AG08396 (cell line): ENCODE data around the gene TBX21.

Source experiments
- DNase-seq: peaks from one replicate; pipeline ENCODE4 v3.0.0; 2012; ENCODE audit warnings: low spot score, mixed read lengths

Gene TBX21

GRCh38 chr17:47713980-47714700 is 18.9 kb upstream of the TBX21 start:
- DNase-seq, result no peak

- DNase-seq, result no peak
Observed at GRCh38 chr17:47714773-47715396, 18.2 kb upstream of the TBX21 start.

- no peak for DNase-seq
Observed at GRCh38 chr17:47715669-47716325, 17.2 kb upstream of the TBX21 start.

DNA sequence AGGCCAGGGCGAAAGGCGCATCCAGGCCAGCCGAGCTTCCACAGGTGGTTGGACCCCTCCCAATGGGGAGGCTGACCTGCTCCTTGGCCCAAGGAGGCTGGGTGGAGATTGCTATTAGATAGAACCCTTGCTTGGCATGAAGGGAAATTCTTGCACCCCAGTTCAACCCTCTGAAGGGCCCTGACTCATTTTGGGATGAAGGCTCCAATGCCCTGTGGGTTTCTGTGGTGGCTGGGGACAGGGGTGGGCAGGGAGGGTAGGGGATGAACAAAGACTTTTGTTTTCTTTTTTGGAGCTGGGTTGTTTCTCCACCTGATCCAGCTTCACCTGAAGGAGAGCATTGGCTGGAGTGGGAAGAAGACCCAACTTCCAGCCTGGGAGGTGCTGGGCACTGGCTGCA is 16.7 kb upstream of the TBX21 start:
- DNase-seq, result no peak

GRCh38 chr17:47717261-47717697 is 15.8 kb upstream of the TBX21 start:
- DNase-seq, result no peak

GRCh38 chr17:47717979-47718621 is 14.9 kb upstream of the TBX21 start:
- DNase-seq, result no peak

GRCh38 chr17:47718634-47719405 is 14.2 kb upstream of the TBX21 start:
- no peak for DNase-seq

GRCh38 chr17:47719411-47720152 is 13.5 kb upstream of the TBX21 start:
- peak; percentile 76 for DNase-seq

GRCh38 chr17:47720196-47720595 is 12.8 kb upstream of the TBX21 start:
- no peak for DNase-seq

GRCh38 chr17:47720754-47721533 is 12.1 kb upstream of the TBX21 start:
- DNase-seq, result peak; percentile 59

GRCh38 chr17:47721725-47722124 is 11.3 kb upstream of the TBX21 start:
- no peak for DNase-seq

- no peak for DNase-seq
Observed at GRCh38 chr17:47724705-47725104, 8.3 kb upstream of the TBX21 start.

DNA sequence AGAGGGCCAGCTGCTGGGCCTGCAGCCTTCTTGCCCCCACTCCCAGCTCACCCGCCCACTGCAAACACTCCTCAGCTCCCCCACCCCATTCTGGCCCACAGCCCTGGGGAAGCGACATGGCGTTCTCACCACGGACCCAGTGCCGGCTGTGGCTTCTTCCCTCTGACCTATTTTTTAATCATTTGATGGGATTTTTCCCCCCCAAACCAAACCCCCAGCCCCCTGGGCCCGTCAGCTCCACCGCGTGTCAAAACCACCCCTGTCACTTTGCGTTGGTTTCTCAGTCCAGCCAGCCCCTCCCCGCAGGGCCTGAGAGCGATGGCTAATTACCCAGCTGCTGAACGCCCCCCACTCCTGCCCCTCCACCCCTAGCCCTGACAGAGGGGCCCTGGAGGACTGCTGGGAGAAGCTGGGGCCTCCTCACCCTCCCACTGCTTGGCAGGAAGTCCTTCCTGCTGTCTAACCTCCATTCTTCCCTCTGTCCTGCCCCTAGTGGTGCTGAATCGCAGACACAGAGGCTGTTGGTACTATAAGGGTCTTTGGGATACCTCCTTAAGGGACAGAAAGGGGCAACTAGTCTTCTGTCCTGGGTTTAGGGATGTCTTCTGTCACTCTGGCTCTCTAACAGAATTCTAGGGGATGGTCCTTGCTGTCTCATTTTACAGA is 7.5 kb upstream of the TBX21 start:
- no peak for DNase-seq

- no peak for DNase-seq
Observed at GRCh38 chr17:47726796-47727703, 6.0 kb upstream of the TBX21 start.

DNA sequence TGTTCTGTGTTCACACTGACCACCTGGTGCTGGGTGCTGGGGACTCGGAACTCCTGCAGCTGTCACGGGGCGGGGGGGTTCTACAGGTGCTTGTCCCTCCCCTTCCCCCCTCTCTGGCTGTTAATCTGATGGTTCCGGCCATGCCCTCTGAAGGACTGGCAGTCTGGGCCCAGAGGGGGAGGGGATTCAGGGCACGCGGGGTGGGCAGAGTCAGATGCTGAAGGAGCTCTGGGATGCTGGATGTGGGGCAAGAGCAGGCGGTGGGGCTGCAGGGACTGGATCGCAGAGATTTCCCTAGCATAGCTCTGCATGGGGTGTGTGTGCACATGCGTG is 5.4 kb upstream of the TBX21 start:
- DNase-seq, result no peak

DNA sequence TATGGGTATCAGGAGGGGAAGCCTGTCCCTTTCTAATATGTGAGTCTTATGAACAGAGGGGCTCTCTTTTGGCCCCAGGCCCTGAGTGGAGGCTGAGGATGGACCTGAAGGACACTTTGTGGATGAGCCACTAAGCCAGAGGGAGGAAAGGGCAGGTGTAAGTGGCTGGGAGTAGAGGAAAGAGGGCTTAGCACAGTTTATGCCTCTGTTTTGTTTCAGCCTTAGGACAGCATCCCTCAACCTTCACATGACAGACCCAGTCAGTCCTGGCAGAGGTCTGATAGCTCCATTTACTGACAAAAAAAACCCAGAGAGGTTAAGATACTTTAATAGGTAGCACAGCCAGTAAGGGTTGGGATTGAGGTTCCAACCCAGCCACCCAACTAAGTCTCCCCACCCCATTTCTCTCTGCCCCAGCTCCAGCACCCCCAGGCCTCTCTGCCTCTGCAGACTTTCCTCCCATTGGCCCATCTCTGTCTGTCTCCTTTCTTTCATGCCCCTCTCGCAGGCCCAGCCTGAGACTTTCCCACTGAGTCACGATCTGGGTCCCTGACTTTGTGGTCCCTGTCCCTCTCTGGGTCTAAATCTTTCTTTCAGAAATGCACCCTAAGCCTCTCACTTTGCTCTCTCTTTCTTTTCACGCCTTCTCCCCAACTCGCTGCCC is 4.7 kb upstream of the TBX21 start:
- DNase-seq, result no peak

GRCh38 chr17:47729476-47729875 is 3.6 kb upstream of the TBX21 start:
- DNase-seq, result no peak

GRCh38 chr17:47730681-47731080 is 2.4 kb upstream of the TBX21 start:
- no peak for DNase-seq
